Eye (tissue), 1 donor: ENCODE results near the gene PIK3C2B.
A peak's percentile ranks its signal among the peaks of the same experiment; 100 is the strongest.

Experiments used
- DNase-seq: peaks from one replicate; pipeline ENCODE4 v3.0.0-alpha.2; 2015

Gene PIK3C2B

GRCh38 chr1:204477036-204477740 lies 17.4 kb downstream of the PIK3C2B start:
- no peak for DNase-seq

GRCh38 chr1:204476563-204476962 lies 18.0 kb downstream of the PIK3C2B start:
- no peak for DNase-seq

- no peak for DNase-seq
These were observed 18.8 kb downstream of the PIK3C2B start for GRCh38 chr1:204475656-204476432.

GRCh38 chr1:204473400-204473965 lies 21.1 kb downstream of the PIK3C2B start:
- no peak for DNase-seq

- DNase-seq: no peak
These were observed 21.9 kb downstream of the PIK3C2B start for GRCh38 chr1:204472660-204473059.

GRCh38 chr1:204471687-204472086 lies 22.9 kb downstream of the PIK3C2B start:
- DNase-seq: no peak

- DNase-seq: no peak
These were observed 25.3 kb downstream of the PIK3C2B start for GRCh38 chr1:204469304-204469703.

GRCh38 chr1:204468766-204469302 lies 25.8 kb downstream of the PIK3C2B start:
- no peak for DNase-seq

GRCh38 chr1:204468206-204468605 lies 26.4 kb downstream of the PIK3C2B start:
- DNase-seq: no peak

- no peak for DNase-seq
These were observed 27.9 kb downstream of the PIK3C2B start for GRCh38 chr1:204466416-204467405.

- peak; percentile 50 for DNase-seq
These were observed 28.8 kb downstream of the PIK3C2B start for GRCh38 chr1:204465546-204466415.

GRCh38 chr1:204464701-204465100 lies 29.9 kb downstream of the PIK3C2B start:
- DNase-seq: no peak

GRCh38 chr1:204464187-204464631 lies 30.4 kb downstream of the PIK3C2B start:
- no peak for DNase-seq

- DNase-seq: no peak
These were observed 31.2 kb downstream of the PIK3C2B start for GRCh38 chr1:204463125-204464060.

GRCh38 chr1:204462229-204462561 lies 32.4 kb downstream of the PIK3C2B start:
- DNase-seq: no peak

- no peak for DNase-seq
These were observed 33.0 kb downstream of the PIK3C2B start for GRCh38 chr1:204461331-204462228.

- DNase-seq: no peak
These were observed 34.3 kb downstream of the PIK3C2B start for GRCh38 chr1:204460346-204460745.

GRCh38 chr1:204459706-204460105 lies 34.9 kb downstream of the PIK3C2B start:
- no peak for DNase-seq

GRCh38 chr1:204457666-204458065 lies 36.9 kb downstream of the PIK3C2B start:
- DNase-seq: peak; percentile 62
